ENCODE measurements around the gene ZBTB20.

The ZBTB20 gene

DNA sequence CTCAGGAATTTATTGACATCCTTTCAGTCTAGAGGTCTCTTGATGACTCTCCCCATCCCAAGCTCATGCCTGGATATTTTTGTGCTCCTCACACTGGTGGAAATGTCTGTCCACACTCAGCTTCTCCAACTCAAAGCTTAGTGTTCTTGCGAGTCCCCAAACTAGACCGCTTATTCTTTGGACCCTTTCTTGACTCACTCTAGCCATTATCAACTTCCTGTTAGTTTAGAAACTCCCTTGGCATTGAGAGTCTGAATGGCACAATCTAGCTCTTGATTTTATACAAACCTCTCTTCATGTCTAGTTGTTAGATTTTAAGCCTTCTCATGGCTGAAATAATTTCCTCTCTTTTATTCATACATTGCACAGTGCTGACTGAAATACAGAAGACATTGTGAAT, 833.7 kb downstream of the ZBTB20 start:
- DNase-seq = no peak

DNA sequence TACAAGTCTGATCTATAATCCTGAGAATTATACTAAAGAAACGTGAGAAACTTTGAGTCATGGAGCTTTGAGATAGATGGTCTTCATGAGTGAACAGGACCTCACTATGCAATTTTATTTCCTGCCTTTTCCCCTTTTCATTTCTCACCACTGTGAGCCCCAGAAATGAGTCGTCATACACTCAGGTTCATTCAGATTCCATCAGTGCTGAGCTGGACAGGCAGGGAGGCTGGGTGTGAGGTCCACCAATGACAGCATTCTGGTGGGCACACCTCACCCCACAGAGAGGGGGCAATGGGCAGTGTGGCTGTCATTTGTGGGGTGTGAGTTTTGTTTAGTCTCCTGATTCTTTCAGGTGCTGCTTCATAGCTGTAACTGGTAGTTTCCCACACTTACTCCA, 836.4 kb downstream of the ZBTB20 start:
- DNase-seq = no peak
- Histone ChIP-seq H3K4me2 (ENCODE audit: low read depth, low read length) (no peak overlapping the region), H3K79me2 (ENCODE audit: low read length) (no peaks in the 10 kb centered on the region)

More for the DNA sequence above, 833.7 kb downstream of the ZBTB20 start:
- no peak overlapping the region for H3K4me3 ChIP-seq (ENCODE audit: low read length)
- no peaks in the 10 kb centered on the region for H3K79me2 ChIP-seq (ENCODE audit: low read length)
- TF ChIP-seq EZH2 (optimal IDR thresholded peaks at IDR 0.05; ENCODE audit: low read depth, low read length) = no peak
- no peaks in the 10 kb centered on the region for H3K9me2 ChIP-seq (replicated peaks; ENCODE audit: insufficient read depth, low read length)
- H4K20me1 ChIP-seq (ENCODE audit: insufficient read depth, low read length) = no peaks in the 10 kb centered on the region
- no peak overlapping the region for H3K27ac ChIP-seq (ENCODE audit: low read length)
- H3K9me3 ChIP-seq (replicated peaks; ENCODE audit: insufficient read depth, low read length) = no peaks in the 10 kb centered on the region
- no peaks in the 10 kb centered on the region for H3K27me3 ChIP-seq (replicated peaks; ENCODE audit: insufficient read depth, low read length)
- no peak overlapping the region for H3K4me2 ChIP-seq (ENCODE audit: low read depth, low read length)
- peaks cover 2% of the 10 kb centered on the region; the same call in 1 of the 2 replicates for H3K4me1 ChIP-seq (ENCODE audit: low read length)
- H2AFZ ChIP-seq (ENCODE audit: low read length) = no peak overlapping the region
- no peak overlapping the region for H3K9ac ChIP-seq (ENCODE audit: low read length)
- no peaks in the 10 kb centered on the region for H3F3A ChIP-seq (ENCODE audit: insufficient read depth, low read length)
- no peaks in the 10 kb centered on the region for H3K36me3 ChIP-seq (replicated peaks; ENCODE audit: insufficient read depth, low read length)

DNA sequence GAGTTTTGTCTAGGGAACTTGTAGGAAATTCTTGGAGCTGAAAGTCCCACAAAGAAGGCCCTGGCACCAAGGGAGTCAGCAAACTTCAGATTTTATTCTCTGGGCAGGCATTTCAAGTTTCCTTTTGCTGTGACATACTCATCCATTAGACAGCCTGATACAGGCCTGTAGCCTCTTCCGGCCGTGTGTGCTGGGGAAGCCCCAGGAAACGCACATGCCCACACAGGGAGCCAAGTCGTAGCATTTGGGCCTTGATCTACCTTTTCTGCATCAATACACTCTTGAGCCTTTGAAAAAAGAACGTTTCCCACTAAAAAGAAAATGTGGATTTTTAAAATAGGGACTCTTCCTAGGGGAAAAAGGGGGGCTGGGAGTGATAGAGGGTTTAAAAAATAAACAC, 838.3 kb downstream of the ZBTB20 start:
- H3K36me3 ChIP-seq (replicated peaks; ENCODE audit: insufficient read depth, low read length) = no peaks in the 10 kb centered on the region
- DNase-seq = peak; percentile 34
- H3F3A ChIP-seq (ENCODE audit: insufficient read depth, low read length) = no peaks in the 10 kb centered on the region
- H2AFZ ChIP-seq (ENCODE audit: low read length) = 0 out of 2 replicates have a peak overlapping the region, but pooled peaks have one; percentile 1
- no peak overlapping the region for H3K9ac ChIP-seq (ENCODE audit: low read length)
- no peak overlapping the region for H3K4me3 ChIP-seq (ENCODE audit: low read length)
- H3K79me2 ChIP-seq (ENCODE audit: low read length) = no peaks in the 10 kb centered on the region
- no peaks in the 10 kb centered on the region for H3K9me3 ChIP-seq (replicated peaks; ENCODE audit: insufficient read depth, low read length)
- peaks cover 6% of the 10 kb centered on the region; the same call in 1 of the 2 replicates for H3K4me1 ChIP-seq (ENCODE audit: low read length)
- no peaks in the 10 kb centered on the region for H3K27me3 ChIP-seq (replicated peaks; ENCODE audit: insufficient read depth, low read length)
- TF ChIP-seq EZH2 (optimal IDR thresholded peaks at IDR 0.05; ENCODE audit: low read depth, low read length) = no peak
- TF ChIP-seq, protein P1, sequence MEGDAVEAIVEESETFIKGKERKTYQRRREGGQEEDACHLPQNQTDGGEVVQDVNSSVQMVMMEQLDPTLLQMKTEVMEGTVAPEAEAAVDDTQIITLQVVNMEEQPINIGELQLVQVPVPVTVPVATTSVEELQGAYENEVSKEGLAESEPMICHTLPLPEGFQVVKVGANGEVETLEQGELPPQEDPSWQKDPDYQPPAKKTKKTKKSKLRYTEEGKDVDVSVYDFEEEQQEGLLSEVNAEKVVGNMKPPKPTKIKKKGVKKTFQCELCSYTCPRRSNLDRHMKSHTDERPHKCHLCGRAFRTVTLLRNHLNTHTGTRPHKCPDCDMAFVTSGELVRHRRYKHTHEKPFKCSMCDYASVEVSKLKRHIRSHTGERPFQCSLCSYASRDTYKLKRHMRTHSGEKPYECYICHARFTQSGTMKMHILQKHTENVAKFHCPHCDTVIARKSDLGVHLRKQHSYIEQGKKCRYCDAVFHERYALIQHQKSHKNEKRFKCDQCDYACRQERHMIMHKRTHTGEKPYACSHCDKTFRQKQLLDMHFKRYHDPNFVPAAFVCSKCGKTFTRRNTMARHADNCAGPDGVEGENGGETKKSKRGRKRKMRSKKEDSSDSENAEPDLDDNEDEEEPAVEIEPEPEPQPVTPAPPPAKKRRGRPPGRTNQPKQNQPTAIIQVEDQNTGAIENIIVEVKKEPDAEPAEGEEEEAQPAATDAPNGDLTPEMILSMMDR (IDR thresholded peaks at IDR 0.05; ENCODE audit: low read length) = no peak
- TF ChIP-seq EZH2phosphoT487 (IDR thresholded peaks at IDR 0.05; ENCODE audit: low read length) = no peak
- no peaks in the 10 kb centered on the region for H3K9me2 ChIP-seq (replicated peaks; ENCODE audit: insufficient read depth, low read length)
- no peak overlapping the region for H3K4me2 ChIP-seq (ENCODE audit: low read depth, low read length)
- H4K20me1 ChIP-seq (ENCODE audit: insufficient read depth, low read length) = no peaks in the 10 kb centered on the region
- H3K27ac ChIP-seq (ENCODE audit: low read length) = peak overlapping the region; percentile 15; the same call in 1 of the 2 replicates

More for the DNA sequence above, 836.4 kb downstream of the ZBTB20 start:
- Histone ChIP-seq H3K9me2 (replicated peaks; ENCODE audit: insufficient read depth, low read length) (no peaks in the 10 kb centered on the region), H3K4me3 (ENCODE audit: low read length) (no peak overlapping the region), H3K27me3 (replicated peaks; ENCODE audit: insufficient read depth, low read length) (no peaks in the 10 kb centered on the region), H3K9me3 (replicated peaks; ENCODE audit: insufficient read depth, low read length) (no peaks in the 10 kb centered on the region), H2AFZ (ENCODE audit: low read length) (no peak overlapping the region), H4K20me1 (ENCODE audit: insufficient read depth, low read length) (no peaks in the 10 kb centered on the region), H3K36me3 (replicated peaks; ENCODE audit: insufficient read depth, low read length) (no peaks in the 10 kb centered on the region), H3K9ac (ENCODE audit: low read length) (no peak overlapping the region), H3K4me1 (ENCODE audit: low read length) (peaks cover 6% of the 10 kb centered on the region; the same call in 1 of the 2 replicates), H3K27ac (ENCODE audit: low read length) (no peak overlapping the region), H3F3A (ENCODE audit: insufficient read depth, low read length) (no peaks in the 10 kb centered on the region)
- TF ChIP-seq EZH2 (optimal IDR thresholded peaks at IDR 0.05; ENCODE audit: low read depth, low read length) = no peak
- no peak for TF ChIP-seq EZH2phosphoT487 (IDR thresholded peaks at IDR 0.05; ENCODE audit: low read length)
- TF ChIP-seq, protein P1 (IDR thresholded peaks at IDR 0.05; ENCODE audit: low read length) = no peak

DNA sequence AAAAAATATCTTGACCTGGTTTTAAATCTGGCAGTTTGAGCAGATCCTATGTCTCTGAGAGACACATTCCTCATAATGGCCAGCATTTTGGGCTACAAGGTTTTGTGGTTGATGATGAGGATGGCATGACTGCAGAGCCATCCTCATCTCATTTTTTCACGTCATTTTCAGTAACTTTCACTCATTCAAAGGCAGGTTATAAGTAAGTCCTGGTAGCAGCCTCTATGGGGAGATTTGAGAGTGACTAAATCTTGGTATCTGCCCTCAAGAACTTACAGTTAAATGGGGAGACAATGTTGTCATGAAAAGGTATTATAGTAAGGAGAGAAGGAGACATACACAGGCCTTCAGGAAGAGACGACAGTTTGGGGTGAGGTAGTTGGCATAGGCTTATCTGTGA, 838.7 kb downstream of the ZBTB20 start:
- no peak for TF ChIP-seq EZH2 (optimal IDR thresholded peaks at IDR 0.05; ENCODE audit: low read depth, low read length)
- TF ChIP-seq EZH2phosphoT487 (IDR thresholded peaks at IDR 0.05; ENCODE audit: low read length) = no peak
- TF ChIP-seq, protein P1 (IDR thresholded peaks at IDR 0.05; ENCODE audit: low read length) = no peak
- Histone ChIP-seq H2AFZ (ENCODE audit: low read length) (0 out of 2 replicates have a peak overlapping the region, but pooled peaks have one; percentile 1), H3K4me2 (ENCODE audit: low read depth, low read length) (no peak overlapping the region)

More for the DNA sequence above, 838.7 kb downstream of the ZBTB20 start:
- H3K36me3 ChIP-seq (replicated peaks; ENCODE audit: insufficient read depth, low read length) = no peaks in the 10 kb centered on the region
- H3K27ac ChIP-seq (ENCODE audit: low read length) = peak overlapping the region; percentile 15; the same call in 1 of the 2 replicates
- no peaks in the 10 kb centered on the region for H3F3A ChIP-seq (ENCODE audit: insufficient read depth, low read length)
- no peak for DNase-seq
- no peaks in the 10 kb centered on the region for H4K20me1 ChIP-seq (ENCODE audit: insufficient read depth, low read length)
- H3K4me3 ChIP-seq (ENCODE audit: low read length) = no peak overlapping the region
- no peaks in the 10 kb centered on the region for H3K27me3 ChIP-seq (replicated peaks; ENCODE audit: insufficient read depth, low read length)
- H3K9ac ChIP-seq (ENCODE audit: low read length) = no peak overlapping the region
- peaks cover 6% of the 10 kb centered on the region; the same call in 1 of the 2 replicates for H3K4me1 ChIP-seq (ENCODE audit: low read length)
- H3K79me2 ChIP-seq (ENCODE audit: low read length) = no peaks in the 10 kb centered on the region
- H3K9me2 ChIP-seq (replicated peaks; ENCODE audit: insufficient read depth, low read length) = no peaks in the 10 kb centered on the region
- H3K9me3 ChIP-seq (replicated peaks; ENCODE audit: insufficient read depth, low read length) = no peaks in the 10 kb centered on the region

Measured in MM.1S (cell line).